ENCODE results near the gene SDHB.

Gene SDHB

DNA sequence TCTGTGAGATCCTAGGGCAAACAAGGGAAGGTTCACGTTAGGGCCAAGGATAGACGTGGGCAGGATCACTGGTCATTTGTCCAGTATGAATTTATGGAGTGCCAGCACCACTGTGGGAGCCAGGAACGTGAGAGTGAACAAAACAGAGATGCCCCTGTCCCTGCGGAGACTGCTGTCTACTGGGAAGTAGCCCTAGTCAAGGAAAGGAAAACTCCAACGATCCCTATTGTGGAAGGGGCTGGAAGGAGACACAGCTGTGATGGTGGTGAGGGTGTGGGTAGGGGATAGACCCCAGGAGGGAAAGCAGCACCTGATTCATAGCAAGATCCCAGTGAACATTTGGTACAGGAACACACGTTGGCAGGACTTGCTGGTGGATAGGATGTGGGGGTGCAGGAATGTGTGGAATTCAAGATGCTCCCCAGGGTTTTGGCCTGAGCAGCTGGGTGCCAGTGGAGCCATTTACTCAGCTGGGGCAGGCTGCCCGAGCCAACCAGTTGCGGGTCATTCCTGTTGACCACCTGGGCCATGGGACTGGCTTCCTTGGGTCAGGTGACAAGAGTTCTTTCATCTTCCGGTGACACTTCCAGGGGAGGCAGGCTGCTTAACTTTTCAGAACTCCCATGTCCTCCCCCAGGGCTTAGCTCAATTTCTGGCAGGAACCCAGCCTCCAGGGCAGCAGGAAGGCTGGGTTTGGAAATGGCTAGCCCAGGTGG, 40.9 kb downstream of the SDHB start:
- DNase-seq (ENCODE audit: low spot score), result no peak

DNA sequence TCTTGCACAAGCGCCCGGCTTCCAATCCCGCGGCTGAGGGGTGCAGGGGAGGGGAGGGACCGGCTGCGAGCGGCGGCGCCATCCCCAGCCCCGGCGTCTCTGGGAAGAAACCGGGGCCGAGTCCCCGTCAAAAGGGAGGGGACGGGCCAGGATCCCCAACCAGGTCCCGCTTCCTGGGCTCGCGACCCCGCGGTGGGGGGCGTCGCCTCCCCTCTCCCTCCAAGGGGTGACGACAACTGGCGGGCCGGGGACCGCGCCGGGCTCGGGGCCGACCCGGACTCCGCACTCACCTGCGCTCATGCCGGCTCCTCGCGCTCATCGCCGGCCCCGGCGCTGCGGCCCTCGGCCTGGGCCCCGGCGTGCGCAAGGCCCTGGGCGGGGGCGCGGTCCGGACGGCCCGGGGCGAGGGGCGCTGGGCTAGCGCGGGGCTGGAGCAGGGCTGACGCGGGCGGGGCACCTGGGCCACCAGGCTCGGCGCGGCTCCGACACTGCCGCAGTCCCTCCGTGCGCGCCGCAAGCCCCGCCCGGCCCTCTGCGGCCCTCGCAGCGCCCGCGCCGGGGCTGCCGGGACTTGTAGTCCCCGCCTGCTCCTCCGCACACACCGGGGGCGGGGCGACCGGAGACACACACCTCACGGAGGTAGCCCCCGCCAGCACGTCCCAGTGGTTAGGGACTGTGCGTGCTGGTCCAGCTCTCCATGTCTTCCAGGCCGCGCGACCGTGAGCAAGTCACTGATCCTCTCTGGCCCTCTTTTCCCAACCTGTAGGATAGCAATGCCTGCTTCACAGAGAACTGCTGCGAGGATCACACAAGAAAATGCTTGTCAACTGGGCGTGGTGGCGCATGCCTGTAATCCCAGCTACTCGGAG, 42.2 kb downstream of the SDHB start, which contains the start of gene ATP13A2:
Gene ATP13A2 (minus strand): TSS at position 490 of the 869 bp plus-strand sequence. CDS start 190 bp downstream, at position 300.
- peak; percentile 37 for DNase-seq (ENCODE audit: low spot score)

DNA sequence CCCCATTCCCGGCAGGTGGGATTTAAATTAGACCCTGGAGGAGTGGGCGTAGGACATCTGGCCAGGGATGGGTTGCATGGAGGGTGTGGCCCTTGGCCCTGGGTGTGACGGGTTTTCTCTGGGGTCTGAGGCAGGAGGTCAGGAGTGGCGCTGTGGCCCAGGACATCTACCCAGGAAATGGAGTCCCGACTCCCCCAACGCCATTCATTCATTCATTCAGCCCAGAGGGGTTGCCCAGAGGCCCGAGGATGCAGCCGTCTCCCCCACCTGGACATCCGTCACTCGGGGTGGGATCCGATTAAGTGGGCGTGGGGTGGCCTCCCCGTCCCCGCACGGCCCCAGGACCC, 42.8 kb downstream of the SDHB start:
- DNase-seq (ENCODE audit: low spot score), result no peak

DNA sequence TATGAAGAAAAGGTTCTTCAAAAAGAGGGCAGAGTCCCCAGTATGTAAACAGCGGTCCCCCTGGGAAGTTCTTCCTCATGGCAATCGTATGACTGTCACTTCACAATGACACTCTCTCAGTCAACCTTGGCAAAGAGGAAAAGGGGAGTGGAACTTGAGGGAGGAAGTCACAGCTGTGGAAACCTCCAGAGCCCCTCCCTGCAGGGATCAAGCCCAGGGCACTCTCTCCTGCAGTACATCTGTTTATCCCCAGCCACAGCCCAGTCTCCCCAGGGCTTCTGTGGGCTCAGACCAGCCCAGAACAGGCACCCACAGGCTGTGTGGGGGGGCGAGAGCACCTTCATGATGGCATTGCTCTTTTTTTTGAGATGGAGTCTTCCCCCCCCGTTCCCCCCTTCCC, 44.1 kb downstream of the SDHB start:
- no peak for DNase-seq (ENCODE audit: low spot score)

DNA sequence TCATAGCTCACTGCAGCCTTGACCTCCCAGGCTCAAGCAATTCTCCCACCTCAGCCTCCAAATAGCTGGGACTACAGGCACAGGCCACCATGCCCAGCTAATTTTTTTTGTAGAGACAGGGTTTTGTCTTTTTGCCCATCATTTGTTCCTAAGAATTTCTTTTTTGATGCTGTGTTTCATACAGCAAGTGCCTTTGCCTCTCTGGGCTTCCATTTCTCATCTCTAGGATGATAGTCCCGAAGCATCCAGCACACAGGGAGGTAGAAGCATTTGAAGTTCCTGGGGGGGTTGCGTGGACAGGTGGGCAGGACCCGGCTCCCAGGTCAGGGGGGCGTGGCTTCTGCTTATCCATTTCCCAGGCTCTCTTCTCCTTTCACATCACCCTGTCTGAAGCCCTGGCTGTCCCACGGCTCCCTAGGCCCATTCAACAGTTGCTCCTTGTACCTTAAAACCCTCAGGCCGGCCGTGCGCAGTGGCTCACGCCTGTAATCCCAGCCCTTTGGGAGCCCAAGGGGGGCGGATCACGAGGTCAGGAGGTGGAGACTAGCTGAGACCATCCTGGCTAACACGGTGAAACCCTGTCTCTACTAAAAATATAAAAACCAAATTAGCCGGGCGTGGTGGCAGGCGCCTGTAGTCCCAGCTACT, 45.5 kb downstream of the SDHB start:
- no peak for DNase-seq (ENCODE audit: low spot score)

DNA sequence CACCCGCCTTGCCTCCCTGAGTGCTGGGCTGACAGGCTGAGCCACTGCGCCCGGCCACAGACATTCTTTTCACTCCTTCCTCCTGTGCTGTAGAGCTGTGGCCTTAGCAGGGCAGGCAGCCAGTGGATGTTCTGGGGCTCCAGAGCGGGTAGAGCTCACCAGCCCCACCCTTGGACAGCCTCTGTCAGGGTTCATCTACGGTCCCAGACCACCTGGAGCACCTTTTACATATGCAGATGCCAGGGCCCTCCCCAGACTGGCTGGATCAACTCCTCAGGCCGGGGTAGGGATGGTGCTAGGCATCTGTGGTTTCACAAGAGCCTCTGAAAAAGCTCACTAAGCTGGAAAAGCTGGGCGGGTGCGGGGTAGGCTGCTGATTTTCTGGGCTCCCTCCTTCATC, 46.7 kb downstream of the SDHB start:
- DNase-seq (ENCODE audit: low spot score), result no peak

DNA sequence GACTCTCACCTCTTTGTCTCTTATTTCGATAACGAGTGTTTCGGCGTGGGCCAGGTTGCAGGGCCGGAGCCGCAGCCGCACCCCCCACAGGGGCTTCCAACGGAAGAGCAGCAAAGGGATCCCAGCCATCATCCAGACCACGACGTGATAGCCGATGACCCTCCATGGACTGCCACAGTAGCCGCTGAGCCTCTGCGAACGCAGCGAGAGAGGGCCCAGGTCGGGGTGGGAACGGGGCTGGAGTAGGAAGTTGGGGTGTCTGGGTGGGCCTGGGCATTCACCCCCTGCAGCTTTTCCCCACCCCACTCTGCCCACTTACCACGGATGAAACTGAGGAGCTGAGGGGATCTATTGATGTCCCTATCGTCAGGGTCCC, 48.5 kb downstream of the SDHB start:
- no peak for DNase-seq (ENCODE audit: low spot score)

DNA sequence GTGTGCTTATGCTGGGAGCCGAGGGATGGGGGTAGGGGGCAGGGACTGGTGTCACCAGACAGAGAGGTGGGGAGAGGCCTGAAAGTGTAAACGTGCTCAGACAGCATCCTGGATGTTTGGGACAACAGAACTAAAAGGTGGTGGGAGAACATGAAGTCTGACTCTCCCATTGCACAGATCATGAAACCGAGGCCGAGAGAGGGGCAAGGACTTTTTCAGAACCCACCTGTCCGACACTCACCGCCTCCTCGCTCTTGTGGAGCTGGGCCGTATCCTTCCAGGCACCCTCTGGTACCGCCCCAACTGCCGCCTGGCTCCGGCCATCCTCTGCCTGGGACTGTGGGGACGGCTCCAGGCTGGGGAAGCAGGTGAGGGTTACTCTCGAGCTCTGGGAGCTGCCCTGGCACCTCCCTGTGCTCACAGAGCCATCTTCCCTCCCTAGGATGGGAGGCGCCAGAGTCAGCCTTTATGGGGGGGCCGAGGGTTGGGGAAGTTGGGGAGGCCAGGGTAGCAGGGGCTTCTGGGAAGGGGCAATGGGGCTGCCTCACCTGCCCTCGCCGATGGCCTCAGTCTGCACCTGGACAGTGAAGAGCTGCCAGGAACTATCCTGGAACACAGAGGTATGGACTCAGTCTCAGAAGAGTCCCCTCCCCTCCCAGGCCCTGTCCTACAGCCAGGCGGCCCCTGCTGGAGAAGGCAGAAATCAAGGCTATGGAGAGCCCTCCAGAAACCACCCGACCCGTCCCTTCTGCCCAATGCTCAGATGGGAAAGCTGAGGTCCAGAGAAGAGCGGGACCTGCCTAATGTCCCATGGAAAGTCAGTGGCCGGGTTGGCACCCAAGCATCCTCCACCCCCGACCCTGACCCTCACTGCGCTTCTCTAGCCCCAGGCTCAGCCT, 49.1 kb downstream of the SDHB start:
- DNase-seq (ENCODE audit: low spot score), result no peak

DNA sequence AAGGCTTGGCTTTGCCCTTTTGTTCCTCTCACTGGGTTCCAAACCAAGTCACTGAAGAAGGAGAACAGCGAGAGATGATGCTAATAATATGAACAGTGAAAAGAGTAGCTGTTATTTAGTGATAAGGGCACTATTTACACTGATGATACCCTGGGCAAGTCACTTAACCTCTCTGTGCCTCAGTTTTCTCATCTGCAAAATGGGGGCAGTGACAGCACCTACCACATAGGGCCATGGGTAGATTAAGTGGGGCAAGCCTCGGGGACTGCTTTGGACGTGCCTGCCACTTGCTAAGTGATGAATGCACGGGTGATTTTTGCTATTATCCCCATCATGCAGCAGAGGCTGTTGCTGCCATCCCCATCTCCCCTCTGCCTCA, 51.3 kb downstream of the SDHB start:
- no peak for DNase-seq (ENCODE audit: low spot score)

DNA sequence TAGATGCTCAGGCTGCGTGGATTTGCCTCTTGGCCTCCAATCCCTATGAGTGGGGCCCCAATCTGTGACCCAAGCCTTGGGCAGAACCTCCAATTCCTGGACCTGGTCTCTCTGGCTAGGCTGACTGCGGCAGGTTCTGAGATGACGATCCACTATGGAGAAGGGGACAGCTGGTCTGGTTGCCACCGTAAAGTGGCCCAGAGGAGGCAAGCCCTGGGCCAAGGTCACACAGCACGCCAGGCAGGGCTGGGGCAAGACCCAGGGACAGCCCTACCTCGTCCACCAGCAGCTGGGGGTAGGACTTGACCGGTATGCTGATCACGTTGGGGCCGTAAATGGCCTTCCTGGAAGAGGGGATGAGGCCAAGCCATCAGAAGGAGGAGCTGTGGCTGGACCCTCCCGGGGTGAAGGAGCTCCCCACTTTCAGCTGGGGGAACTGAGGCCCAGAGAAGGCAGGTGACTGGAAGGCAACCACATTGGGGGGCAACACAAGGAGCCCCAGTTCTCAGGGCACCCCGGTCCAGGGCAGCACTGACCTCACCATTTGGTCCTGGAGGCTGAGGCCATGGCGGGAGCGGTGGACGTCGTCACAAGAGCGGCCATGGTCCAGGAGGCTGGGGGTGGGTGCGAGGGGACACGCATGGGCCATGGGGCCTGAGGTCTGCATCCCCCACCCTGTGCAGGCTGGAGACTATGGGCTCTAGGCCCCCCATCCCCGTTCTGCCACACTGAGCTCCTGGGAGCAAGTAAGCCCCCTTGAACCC, 51.9 kb downstream of the SDHB start:
- no peak for DNase-seq (ENCODE audit: low spot score)

DNA sequence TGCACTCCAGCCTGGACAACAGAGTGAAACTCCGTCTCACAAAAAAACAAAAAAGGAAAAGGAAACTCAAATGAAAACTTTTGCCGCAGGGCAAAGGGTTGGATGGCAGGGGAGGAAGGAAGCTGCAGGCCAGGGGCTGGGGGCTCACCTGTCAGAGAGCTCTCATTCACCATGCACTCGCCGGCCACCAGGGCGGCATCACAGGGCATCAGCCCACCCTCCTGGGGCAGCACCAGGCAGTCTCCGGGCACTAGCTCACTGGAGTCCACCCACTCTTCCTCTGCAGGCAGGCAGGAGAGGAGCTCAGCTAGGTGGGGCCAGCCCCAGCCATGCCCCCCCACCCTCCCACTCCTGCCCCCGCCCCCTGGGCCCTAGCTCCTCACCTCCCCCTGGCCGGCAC, 54.0 kb downstream of the SDHB start:
- no peak for DNase-seq (ENCODE audit: low spot score)

DNA sequence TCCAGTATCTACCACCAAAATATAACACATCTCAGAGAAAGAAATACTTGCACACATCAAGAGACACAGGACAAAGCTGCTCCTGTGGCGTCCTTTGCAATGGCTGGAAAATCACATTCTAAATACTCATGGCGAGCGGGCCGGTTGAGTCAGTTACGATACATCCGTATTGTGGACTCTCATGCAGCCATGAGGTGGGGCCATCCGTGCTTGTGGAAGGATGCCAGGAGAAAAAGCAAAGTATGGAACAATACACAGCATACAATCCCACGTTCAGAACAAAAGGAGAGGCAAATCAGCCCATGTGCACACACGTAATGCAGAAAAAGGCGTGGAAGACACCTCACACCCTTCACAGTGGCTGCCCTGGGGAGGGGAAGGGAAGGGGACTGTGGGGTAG, 55.2 kb downstream of the SDHB start:
- DNase-seq (ENCODE audit: low spot score), result no peak

DNA sequence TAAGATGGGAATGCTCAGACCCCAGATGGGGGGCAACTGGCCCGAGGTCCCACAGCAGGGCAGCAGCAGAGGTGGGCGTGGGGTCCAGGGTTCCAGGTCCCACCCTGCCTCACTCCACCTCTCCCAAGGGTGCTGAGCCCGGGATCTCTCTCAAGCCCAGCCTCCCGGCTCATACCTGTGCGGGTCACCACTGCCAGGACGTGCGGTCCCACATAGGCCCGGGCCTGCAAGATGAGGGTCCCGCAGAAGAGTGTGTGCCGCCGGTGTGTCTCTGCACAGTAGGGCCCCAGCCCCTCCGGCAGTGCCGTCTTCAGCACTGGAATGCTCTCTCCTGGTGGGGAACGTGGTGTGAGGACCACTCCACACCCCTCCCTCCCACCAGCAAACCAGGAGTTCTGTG, 57.0 kb downstream of the SDHB start:
- no peak for DNase-seq (ENCODE audit: low spot score)

DNA sequence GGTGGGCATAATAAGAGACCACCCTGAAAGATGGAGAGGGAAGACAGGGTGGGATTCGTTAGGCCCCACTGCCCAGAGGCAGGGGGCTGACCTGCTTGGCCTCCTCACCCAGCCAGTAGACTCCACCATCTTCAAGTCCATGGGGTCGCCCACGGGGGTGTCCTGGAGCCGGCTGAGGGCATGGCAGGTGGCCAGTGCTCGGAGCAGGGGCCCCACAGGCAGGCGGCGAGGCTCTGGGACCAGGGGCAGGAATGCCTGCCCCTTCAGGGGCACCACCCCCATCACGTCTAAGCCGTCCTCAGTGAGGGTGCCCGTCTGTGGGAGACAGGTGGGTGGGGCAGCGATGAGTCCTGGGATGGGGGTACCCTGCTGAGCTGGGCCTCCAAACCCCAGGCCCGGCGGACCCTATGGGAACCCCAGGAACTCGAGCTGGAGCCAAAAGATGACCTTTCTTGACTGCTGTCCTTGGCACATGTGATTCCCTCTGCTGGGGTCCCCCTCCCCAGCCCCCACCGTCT, 60.3 kb downstream of the SDHB start:
- no peak for DNase-seq (ENCODE audit: low spot score)

DNA sequence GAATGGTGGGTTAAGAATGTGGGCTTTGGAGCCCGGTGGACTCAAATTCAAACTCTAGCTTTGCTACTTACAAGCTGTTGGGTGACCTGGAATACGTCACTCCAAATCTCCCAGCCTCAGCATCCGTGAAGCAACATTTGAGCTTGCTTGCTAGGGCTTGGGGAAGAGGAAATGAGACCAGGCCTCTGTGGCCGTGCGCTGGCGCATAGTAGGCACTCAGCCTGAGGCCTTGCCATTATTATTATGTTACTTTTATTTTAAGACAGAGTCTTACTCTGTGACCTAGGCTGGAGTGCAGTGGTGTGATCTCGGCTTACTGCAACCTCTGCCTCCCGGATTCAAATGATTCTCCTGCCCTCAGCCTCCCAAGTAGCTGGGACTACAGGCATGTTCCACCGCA, 61.2 kb downstream of the SDHB start:
- DNase-seq (ENCODE audit: low spot score), result no peak

DNA sequence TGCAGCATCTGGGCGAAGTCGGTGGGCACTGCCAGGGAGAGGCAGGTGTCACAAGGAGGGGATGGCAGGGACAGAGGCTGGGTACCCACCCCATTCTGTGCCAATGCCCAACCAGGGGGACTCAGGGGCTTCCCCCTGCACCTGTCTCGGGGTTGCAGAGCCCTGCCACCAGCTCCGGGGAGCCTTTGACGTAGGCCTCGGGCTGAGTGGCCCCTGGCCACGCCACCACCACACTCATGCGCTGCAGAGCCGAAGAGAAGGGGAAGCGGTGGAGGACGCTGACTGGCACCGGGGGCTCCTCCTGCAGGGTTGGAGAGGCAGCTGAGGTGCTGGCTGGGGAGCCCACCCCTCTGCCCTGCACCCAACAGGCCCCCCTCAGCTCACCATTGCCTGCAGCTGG, 61.7 kb downstream of the SDHB start:
- no peak for DNase-seq (ENCODE audit: low spot score)

DNA sequence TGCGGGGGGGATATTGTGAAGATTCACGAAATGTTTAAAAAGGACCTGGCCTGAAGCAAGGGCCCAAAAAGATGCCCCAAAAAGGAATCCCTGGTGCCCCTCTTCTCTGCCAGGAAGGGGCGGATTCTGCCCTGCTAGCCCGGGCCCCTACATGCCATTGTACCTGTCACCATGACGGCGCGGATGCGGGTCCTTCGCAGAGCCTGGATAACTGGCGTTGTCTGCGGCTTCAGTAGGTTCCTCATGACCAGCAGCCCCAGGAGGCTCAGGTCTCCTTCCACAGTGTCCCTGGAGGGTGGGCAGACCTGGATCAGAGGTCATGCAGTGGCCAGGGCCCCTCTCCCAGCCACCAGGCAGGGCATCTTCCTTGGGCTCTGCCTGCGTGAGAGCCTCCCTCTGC, 62.3 kb downstream of the SDHB start:
- DNase-seq (ENCODE audit: low spot score), result no peak

DNA sequence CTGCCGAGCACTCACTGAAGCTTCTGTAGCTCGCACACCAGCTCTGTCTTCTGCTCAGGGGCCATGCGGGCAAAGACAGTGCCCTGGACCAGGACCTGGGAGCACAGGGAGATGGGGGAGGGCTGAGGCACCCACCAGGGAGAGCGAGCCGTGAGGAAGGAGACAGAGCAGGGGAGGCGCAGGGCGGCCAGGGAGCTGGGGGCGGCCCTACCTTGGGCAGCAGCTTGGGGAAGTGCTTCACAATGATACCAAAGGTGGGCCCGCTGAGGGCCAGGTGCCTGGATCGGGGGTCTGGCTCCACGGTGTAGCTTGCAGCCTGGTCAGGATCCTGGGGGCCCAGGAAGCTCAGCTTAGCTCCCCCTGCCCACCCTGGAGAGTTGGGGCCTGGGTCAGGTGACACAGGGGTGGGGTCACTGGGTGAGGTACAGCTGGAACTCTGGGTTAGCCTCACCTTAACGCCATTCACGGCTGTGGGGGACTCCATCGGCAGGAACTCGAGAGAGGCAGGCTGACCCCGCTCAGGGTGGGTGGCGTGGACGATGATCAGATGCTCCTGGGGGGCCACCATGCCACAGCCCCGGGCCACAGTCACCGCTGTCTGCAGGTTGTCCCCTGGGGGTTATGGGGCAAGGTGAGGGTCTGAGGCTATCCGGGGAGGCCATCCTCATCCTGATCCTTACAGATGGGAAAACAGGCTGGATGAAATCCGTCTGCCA, 64.0 kb downstream of the SDHB start:
- no peak for DNase-seq (ENCODE audit: low spot score)

DNA sequence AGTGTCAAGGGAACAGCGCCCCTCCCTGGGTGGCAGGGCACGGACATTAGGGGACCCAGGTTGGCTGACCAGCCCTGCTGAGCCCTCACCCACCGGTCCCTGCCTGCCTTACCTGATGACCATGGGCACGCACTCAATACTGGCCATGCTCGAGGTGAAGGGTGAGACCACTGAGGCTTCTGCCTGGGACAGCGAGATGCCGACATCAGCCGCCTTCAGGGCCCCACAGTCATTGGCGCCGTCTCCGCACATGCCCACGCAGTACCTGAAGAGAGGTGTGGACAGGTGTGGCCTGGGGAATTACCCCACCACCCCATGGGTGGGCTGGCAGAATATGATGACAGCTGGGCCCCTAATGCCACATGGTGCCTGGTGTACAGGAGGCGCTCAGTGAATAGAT, 65.6 kb downstream of the SDHB start:
- DNase-seq (ENCODE audit: low spot score), result no peak

DNA sequence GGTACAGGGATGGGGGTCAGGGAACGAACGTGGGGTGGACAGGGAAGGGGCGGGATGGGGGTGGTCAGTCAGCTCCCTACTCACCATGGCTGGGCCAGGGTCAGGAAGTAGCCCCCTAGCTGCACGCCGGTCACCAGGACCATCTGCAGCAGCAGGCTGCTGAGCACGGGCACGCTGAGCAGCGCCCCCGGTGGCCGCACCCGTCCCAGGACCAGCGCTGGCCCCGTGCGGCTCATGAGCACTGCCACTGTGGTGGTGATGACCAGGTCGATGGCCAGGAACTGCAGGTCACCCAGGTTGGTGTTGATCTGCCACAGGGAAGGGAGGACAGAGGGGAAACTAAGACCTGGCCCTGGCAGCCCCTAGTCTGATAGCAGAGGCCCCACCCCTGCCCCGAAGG, 66.9 kb downstream of the SDHB start:
- no peak for DNase-seq (ENCODE audit: low spot score)

DNA sequence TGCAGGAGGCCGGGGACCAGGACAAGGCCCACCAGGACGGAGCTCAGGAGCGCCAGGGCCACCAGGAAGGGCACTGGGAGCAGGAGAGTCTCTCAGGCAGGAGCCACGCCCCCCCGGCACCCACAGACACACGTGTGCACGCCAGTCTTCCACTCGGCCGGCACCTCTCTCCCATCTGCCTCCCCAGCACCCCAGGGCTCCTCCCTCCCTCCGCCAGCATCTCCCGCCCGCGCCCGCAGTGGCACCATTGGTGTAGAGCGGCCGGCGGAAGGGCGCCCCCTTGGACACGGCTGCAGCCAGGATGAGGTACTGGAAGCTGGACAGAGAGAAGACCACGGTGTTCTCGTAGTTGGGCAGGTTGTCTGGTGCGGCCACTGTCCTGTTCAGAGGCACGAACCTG, 67.3 kb downstream of the SDHB start:
- DNase-seq (ENCODE audit: low spot score), result no peak

All from hematopoietic multipotent progenitor cell treated with erythropoietin and hydrocortisone succinate and interleukin-3 and kit ligand, for 17 days (in vitro differentiated cells).